Panc1 (cell line): ENCODE results near the gene SLC7A11.

Experiments used
- SIN3A ChIP-seq: IDR thresholded peaks from 2 replicates; pipeline ENCODE4 v1.6.1; 2012; ENCODE audit warnings: low read depth, mild to moderate bottlenecking, low read length, moderate library complexity, borderline replicate concordance; ENCODE audit not compliant: insufficient read depth
- TCF7L2 ChIP-seq: IDR thresholded peaks from 2 replicates; pipeline ENCODE4 v1.6.1; 2011; ENCODE audit warnings: mild to moderate bottlenecking, low read depth, low read length, inconsistent platforms
- TF ChIP-seq, protein P1 (sequence below): fragments of 450-650 bp; IDR thresholded peaks from 2 replicates; pipeline ENCODE4 v1.5.1; 2017; ENCODE audit warnings: mild to moderate bottlenecking

DNA sequence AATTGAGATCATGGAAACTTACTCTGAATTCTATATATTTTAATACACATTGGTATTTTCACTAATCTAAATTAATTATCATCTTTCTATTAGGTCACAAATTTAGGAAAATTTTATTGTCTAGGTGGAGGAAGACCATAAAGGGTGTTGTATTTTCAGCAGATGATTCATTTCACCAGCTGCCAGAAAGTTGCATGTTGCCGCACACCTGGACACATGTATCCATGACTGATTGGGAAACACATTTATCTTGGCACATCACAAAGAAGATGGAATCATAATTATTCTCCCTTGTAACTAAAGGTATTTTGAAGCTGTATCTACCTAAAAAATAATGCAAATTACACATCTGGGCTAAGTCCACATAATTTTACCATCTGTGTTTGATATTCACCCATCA lies 33.1 kb downstream of the SLC7A11 start:
- TF ChIP-seq TCF7L2 (no peak), SIN3A (no peak)
- TF ChIP-seq, protein P1, sequence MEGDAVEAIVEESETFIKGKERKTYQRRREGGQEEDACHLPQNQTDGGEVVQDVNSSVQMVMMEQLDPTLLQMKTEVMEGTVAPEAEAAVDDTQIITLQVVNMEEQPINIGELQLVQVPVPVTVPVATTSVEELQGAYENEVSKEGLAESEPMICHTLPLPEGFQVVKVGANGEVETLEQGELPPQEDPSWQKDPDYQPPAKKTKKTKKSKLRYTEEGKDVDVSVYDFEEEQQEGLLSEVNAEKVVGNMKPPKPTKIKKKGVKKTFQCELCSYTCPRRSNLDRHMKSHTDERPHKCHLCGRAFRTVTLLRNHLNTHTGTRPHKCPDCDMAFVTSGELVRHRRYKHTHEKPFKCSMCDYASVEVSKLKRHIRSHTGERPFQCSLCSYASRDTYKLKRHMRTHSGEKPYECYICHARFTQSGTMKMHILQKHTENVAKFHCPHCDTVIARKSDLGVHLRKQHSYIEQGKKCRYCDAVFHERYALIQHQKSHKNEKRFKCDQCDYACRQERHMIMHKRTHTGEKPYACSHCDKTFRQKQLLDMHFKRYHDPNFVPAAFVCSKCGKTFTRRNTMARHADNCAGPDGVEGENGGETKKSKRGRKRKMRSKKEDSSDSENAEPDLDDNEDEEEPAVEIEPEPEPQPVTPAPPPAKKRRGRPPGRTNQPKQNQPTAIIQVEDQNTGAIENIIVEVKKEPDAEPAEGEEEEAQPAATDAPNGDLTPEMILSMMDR, result no peak
